HepG2 (cell line): ENCODE measurements around the gene MT1HL1. TPM values are rescaled to one million over a fixed set of nuclear protein-coding genes. Genes with fewer than 3 reads are reported as not detected.

Source experiments
- ATAC-seq: fragments of 200-7000 bp; cut with Tn5 transposase; 3 replicates; pipeline ENCODE4 v1.9.1; 2020; ENCODE audit warnings: mild to moderate bottlenecking, moderate library complexity
- BruUV-seq: library from RNA; stranded (reverse); fragments of 400-500 nt; replicated peaks from 2 replicates; lab custom pipeline; 2021; lab: Mats Ljungman, UMichigan
- CTCF ChIA-PET: fragments of 300-600 bp; formaldehyde crosslinking; extraction: SDS; loops from one replicate; lab custom pipeline; 2021; ENCODE audit warnings: low total read pairs, inconsistent platforms, low intra/inter-chr PET ratio; lab: Yijun Ruan, JAX
- POLR2A ChIA-PET: fragments of 350-600 bp; sonication (Branson Sonifier 250); formaldehyde crosslinking; loops from one replicate; lab custom pipeline; 2020; ENCODE audit warnings: antibody characterized with exemption, inconsistent platforms; lab: Yijun Ruan, JAX
- DNase-seq: peaks from one replicate; pipeline ENCODE4 v3.0.0-alpha.2; 2015; ENCODE audit warnings: low spot score
- FAIRE-seq: peaks from 3 replicates; lab custom pipeline; 2011; peaks lifted over from hg19 to GRCh38; lab: Jason Lieb, UNC
- H2AFZ ChIP-seq: one replicate; pipeline ENCODE4 v1.6.1; 2011; ENCODE audit warnings: low read length, inconsistent platforms
- H3K27ac ChIP-seq: fragments of 300-600 bp; 3 replicates; pipeline ENCODE4 v1.8.0; 2011; ENCODE audit warnings: mixed run types, mild to moderate bottlenecking, mixed read lengths, low read length, inconsistent platforms; ENCODE audit not compliant: insufficient read depth; ENCODE audit errors: extremely low read length
- H3K27me3 ChIP-seq, 2 experiments: fragments of 200-600 bp in 1 of 2; 2 replicates in 1 of 2; 3 replicates in 1 of 2; pipeline versions ENCODE4 v1.6.0 to v1.8.0; 2011; ENCODE audit warnings: low read length in 2 of 2, mild to moderate bottlenecking in 2 of 2, moderate library complexity in 2 of 2, inconsistent platforms in 1 of 2; ENCODE audit not compliant: insufficient read depth in 2 of 2, control insufficient read depth in 1 of 2
- H3K36me3 ChIP-seq, 2 experiments: fragments of 200-600 bp in 1 of 2; replicated peaks in 1 of 2; 2 replicates in 1 of 2; 3 replicates in 1 of 2; pipeline versions ENCODE4 v1.5.1 to v1.8.0; 2011; ENCODE audit warnings: low read length in 2 of 2, inconsistent platforms in 1 of 2; ENCODE audit not compliant: insufficient read depth in 2 of 2, control insufficient read depth in 1 of 2
- H3K4me1 ChIP-seq: 2 replicates; pipeline ENCODE4 v1.5.1; 2012; ENCODE audit warnings: low read length, inconsistent platforms; ENCODE audit not compliant: insufficient read depth
- H3K4me2 ChIP-seq: 2 replicates; pipeline ENCODE4 v1.6.0; 2011; ENCODE audit warnings: low read depth, low read length, inconsistent platforms
- H3K4me3 ChIP-seq, 3 experiments: fragments of 200-600 bp in 1 of 3; sonication (generic), shearing (Covaris generic) in 1 of 3; replicated peaks in 1 of 3; 2 replicates each; pipeline ENCODE4 v1.5.1; 2011 to 2016; ENCODE audit warnings: low read length in 3 of 3, inconsistent platforms in 2 of 3, low read depth in 2 of 3, mild to moderate bottlenecking in 2 of 3, control low read depth in 1 of 3, mixed read lengths in 1 of 3; ENCODE audit not compliant: insufficient read depth in 1 of 3
- H3K79me2 ChIP-seq: one replicate; pipeline ENCODE4 v1.6.1; 2011; ENCODE audit warnings: low read length, inconsistent platforms; ENCODE audit not compliant: insufficient read depth
- H3K9ac ChIP-seq: 2 replicates; pipeline ENCODE4 v1.6.0; 2011; ENCODE audit warnings: mild to moderate bottlenecking, low read depth, low read length, inconsistent platforms; ENCODE audit not compliant: insufficient read depth
- H3K9me3 ChIP-seq: 2 replicates; pipeline ENCODE4 v1.5.1; 2012; ENCODE audit warnings: mild to moderate bottlenecking, low read length
- H4K20me1 ChIP-seq: 2 replicates; pipeline ENCODE4 v1.6.0; 2011; ENCODE audit warnings: inconsistent platforms, mild to moderate bottlenecking, low read length, moderate library complexity; ENCODE audit not compliant: insufficient read depth
- CBX5 ChIP-seq: sonication (generic); formaldehyde crosslinking; IDR thresholded peaks from 2 replicates; pipeline ENCODE4 v1.4.0; 2020; ENCODE audit warnings: missing genetic modification reagents, borderline replicate concordance
- HNRNPK ChIP-seq: fragments of 200-400 bp; formaldehyde crosslinking; IDR thresholded peaks from 2 replicates; pipeline ENCODE4 v1.6.1; 2018; ENCODE audit warnings: low read length, low read depth, moderate library complexity, mild to moderate bottlenecking; ENCODE audit not compliant: poor library complexity, severe bottlenecking
- MIER2 ChIP-seq: IDR thresholded peaks from 2 replicates; pipeline ENCODE4 v1.6.1; 2016; ENCODE audit warnings: missing biosample characterization, missing genetic modification reagents
- NR3C1 ChIP-seq: sonication (generic); formaldehyde crosslinking; IDR thresholded peaks from 2 replicates; pipeline ENCODE4 v1.4.0; 2020; ENCODE audit warnings: missing genetic modification reagents
- POLR2AphosphoS2 ChIP-seq: IDR thresholded peaks from 2 replicates; pipeline ENCODE4 v1.6.1; 2011; ENCODE audit warnings: low read depth, low read length, improper control_type of control experiment
- PRPF4 ChIP-seq: fragments of 200-400 bp; formaldehyde crosslinking; IDR thresholded peaks from 2 replicates; pipeline ENCODE4 v1.6.1; 2016; ENCODE audit warnings: low read length, low read depth; ENCODE audit not compliant: poor library complexity, severe bottlenecking
- SIX1 ChIP-seq: sonication (generic); formaldehyde crosslinking; IDR thresholded peaks from 2 replicates; pipeline ENCODE4 v1.4.0; 2020; ENCODE audit warnings: missing genetic modification reagents, borderline replicate concordance
- SMYD3 ChIP-seq: sonication (generic); formaldehyde crosslinking; IDR thresholded peaks from 2 replicates; pipeline ENCODE4 v1.8.1; 2023; ENCODE audit warnings: mild to moderate bottlenecking, missing genetic modification reagents
- SOX13 ChIP-seq, 3 experiments: fragments of 450-650 bp in 1 of 3; sonication (generic) in 1 of 3; formaldehyde crosslinking in 1 of 3; IDR thresholded peaks in 2 of 3; conservative IDR thresholded peaks in 1 of 3; 2 replicates each; pipeline versions ENCODE4 v1.5.0 to v1.6.1; 2016 to 2020; ENCODE audit warnings: antibody characterized with exemption in 1 of 3, mild to moderate bottlenecking in 1 of 3, missing compliant biosample characterization in 1 of 3, missing genetic modification reagents in 1 of 3, moderate library complexity in 1 of 3
- TOE1 ChIP-seq: sonication (generic); formaldehyde crosslinking; IDR thresholded peaks from 2 replicates; pipeline ENCODE4 v1.4.0; 2020; ENCODE audit warnings: mild to moderate bottlenecking, missing genetic modification reagents
- ZNF263 ChIP-seq: sonication (generic); formaldehyde crosslinking; IDR thresholded peaks from 2 replicates; pipeline ENCODE4 v1.4.0; 2020; ENCODE audit warnings: missing genetic modification reagents
- ZNF282 ChIP-seq: fragments of 450-650 bp; IDR thresholded peaks from 2 replicates; pipeline ENCODE4 v1.6.1; 2018; ENCODE audit not compliant: partially characterized antibody
- ZNF350 ChIP-seq: sonication (generic); formaldehyde crosslinking; IDR thresholded peaks from 2 replicates; pipeline ENCODE4 v1.4.0; 2020; ENCODE audit warnings: mild to moderate bottlenecking, low read depth, missing genetic modification reagents, borderline replicate concordance
- ZNF446 ChIP-seq: sonication (generic); formaldehyde crosslinking; IDR thresholded peaks from 2 replicates; pipeline ENCODE4 v1.5.0; 2020; ENCODE audit warnings: mild to moderate bottlenecking, missing genetic modification reagents
- ZNF883 ChIP-seq: sonication (generic); formaldehyde crosslinking; IDR thresholded peaks from 2 replicates; pipeline ENCODE4 v1.5.1; 2020; ENCODE audit warnings: mild to moderate bottlenecking, missing genetic modification reagents; ENCODE audit errors: not compliant biosample characterization
- WGBS: methylation state at CpG from one replicate; pipeline ENCODE4 v1.1.6; 2017; ENCODE audit warnings: low lambda C conversion rate; 5-methylcytosine and 5-hydroxymethylcytosine counted together
- in situ Hi-C: cut with HindIII; loops from 2 replicates; pipeline ENCODE4 v1.10.0; 2017; ENCODE audit warnings: low pct_unique_long_range_greater_than_20kb; ENCODE audit not compliant: extremely low pct_ligation_motif_present
- intact Hi-C: fragments of 100-400 bp; cut with micrococcal nuclease; formaldehyde crosslinking; loops from one replicate; pipeline ENCODE4 v1.10.0; 2022; ENCODE audit not compliant: unreplicated experiment
- polyA plus RNA-seq, 8 experiments: library from polyadenylated mRNA; depleted of rRNA in 3 of 8; stranded (reverse) in 7 of 8; unstranded in 1 of 8; fragments of >200 nt; fragmentation: Illumina TruSeq in 4 of 8; extraction: Trizol in 4 of 8; gene quantifications; 2 replicates each; pipeline versions ENCODE4 v1.2.1 to v1.2.3, GENCODE V29; 2011 to 2016; ENCODE audit warnings: low read depth in 4 of 8, missing spikeins in 1 of 8, mixed read lengths in 1 of 8; ENCODE audit not compliant: insufficient read depth in 1 of 8
- total RNA-seq, 5 experiments: library from RNA; depleted of rRNA; stranded (reverse); fragments of >200 nt; fragmentation: Illumina TruSeq; extraction: Trizol; gene quantifications; 2 replicates each; pipeline ENCODE4 v1.2.3, GENCODE V29; 2016; ENCODE audit warnings: low read depth in 1 of 5
- TF ChIP-seq, protein P1 (sequence below): sonication (generic); formaldehyde crosslinking; IDR thresholded peaks from 2 replicates; pipeline ENCODE4 v1.9.0; 2022; ENCODE audit warnings: low read depth, missing genetic modification reagents
- TF ChIP-seq, protein P2 (sequence below): sonication (generic); formaldehyde crosslinking; IDR thresholded peaks from 2 replicates; pipeline ENCODE4 v1.5.0; 2020; ENCODE audit warnings: mild to moderate bottlenecking, missing genetic modification reagents

MT1HL1 gene
- total and polyA plus RNA-seq, 2 of the 13 experiments (the other 11 are each of a cell fraction or from before 2014, with no cell fraction given): not detected

DNA sequence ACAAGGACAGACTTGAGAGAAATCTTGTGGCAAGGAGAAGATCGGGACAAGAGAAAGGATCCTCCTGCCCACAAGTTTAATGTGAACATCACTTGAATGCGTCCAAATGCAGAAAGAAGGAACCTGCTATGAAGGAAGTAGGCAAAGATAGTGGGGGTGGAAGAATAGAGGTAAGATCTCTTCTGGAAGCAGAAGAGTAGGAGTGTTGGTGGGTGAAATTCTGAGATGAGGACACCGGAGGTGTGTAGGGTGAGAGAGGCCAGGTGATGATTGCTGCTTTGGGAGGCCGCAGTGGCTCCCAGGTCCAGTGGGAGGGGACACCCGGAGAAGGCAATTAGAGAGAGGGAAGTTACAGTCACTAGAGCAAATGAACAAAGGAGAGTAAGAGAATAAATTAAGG is 44.6 kb upstream of the MT1HL1 start:
- H2AFZ ChIP-seq: no peak overlapping the region
- POLR2A ChIA-PET: no interaction called here
- TF ChIP-seq ZNF350 (CRISPR knock-in tag) (no peak), HNRNPK (no peak), ZNF263 (CRISPR knock-in tag) (no peak), ZNF282 (no peak), SIX1 (no peak), PRPF4 (no peak), CBX5 (no peak), POLR2AphosphoS2 (no peak), NR3C1 (no peak), SMYD3 (CRISPR knock-in tag) (no peak), MIER2 (no peak), ZNF883 (CRISPR knock-in tag) (no peak), ZNF446 (CRISPR knock-in tag) (no peak), SOX13 (IDR thresholded peaks at IDR 0.05) (no peak), SOX13 (CRISPR knock-in tag; conservative IDR thresholded peaks at IDR 0.05 in 1 of 2, IDR thresholded peaks at IDR 0.05 in 1 of 2) (no peak), TOE1 (CRISPR knock-in tag) (no peak)
- TF ChIP-seq, protein P1, sequence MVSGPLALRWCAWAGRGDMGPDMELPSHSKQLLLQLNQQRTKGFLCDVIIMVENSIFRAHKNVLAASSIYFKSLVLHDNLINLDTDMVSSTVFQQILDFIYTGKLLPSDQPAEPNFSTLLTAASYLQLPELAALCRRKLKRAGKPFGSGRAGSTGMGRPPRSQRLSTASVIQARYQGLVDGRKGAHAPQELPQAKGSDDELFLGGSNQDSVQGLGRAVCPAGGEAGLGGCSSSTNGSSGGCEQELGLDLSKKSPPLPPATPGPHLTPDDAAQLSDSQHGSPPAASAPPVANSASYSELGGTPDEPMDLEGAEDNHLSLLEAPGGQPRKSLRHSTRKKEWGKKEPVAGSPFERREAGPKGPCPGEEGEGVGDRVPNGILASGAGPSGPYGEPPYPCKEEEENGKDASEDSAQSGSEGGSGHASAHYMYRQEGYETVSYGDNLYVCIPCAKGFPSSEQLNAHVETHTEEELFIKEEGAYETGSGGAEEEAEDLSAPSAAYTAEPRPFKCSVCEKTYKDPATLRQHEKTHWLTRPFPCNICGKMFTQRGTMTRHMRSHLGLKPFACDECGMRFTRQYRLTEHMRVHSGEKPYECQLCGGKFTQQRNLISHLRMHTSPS (CRISPR knock-in tag): no peak
- TF ChIP-seq, protein P2, sequence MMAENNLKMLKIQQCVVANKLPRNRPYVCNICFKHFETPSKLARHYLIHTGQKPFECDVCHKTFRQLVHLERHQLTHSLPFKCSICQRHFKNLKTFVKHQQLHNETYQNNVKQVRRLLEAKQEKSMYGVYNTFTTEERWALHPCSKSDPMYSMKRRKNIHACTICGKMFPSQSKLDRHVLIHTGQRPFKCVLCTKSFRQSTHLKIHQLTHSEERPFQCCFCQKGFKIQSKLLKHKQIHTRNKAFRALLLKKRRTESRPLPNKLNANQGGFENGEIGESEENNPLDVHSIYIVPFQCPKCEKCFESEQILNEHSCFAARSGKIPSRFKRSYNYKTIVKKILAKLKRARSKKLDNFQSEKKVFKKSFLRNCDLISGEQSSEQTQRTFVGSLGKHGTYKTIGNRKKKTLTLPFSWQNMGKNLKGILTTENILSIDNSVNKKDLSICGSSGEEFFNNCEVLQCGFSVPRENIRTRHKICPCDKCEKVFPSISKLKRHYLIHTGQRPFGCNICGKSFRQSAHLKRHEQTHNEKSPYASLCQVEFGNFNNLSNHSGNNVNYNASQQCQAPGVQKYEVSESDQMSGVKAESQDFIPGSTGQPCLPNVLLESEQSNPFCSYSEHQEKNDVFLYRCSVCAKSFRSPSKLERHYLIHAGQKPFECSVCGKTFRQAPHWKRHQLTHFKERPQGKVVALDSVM: no peak
- H3K9me3 ChIP-seq: no peaks in the 10 kb centered on the region
- no peaks in the 10 kb centered on the region for H3K36me3 ChIP-seq
- no peak overlapping the region for H3K4me3 ChIP-seq
- no peak overlapping the region for H3K27ac ChIP-seq
- FAIRE-seq: no peak
- no peaks in the 10 kb centered on the region for H3K4me1 ChIP-seq
- H3K27me3 ChIP-seq: peaks cover 3 to 54% of the 10 kb centered on the region in 2 experiments; a peak in 4 of 5 replicates
- H3K9ac ChIP-seq: no peak overlapping the region
- no TSS peak for BruUV-seq
- no peak for DNase-seq
- no peaks in the 10 kb centered on the region for H4K20me1 ChIP-seq
- no peak overlapping the region for H3K4me2 ChIP-seq
- ATAC-seq: no peak
- in situ Hi-C loops (no loop called here), intact Hi-C loops (no loop called here)
- WGBS: 1% methylated on average over 5 of the region's 5 CpGs
- CTCF ChIA-PET: no interaction called here
- no peaks in the 10 kb centered on the region for H3K79me2 ChIP-seq
